ENCODE measurements around the gene BLTP2. TPM values are rescaled to one million over a fixed set of nuclear protein-coding genes. Genes with fewer than 3 reads are reported as not detected.
A peak's percentile ranks its signal among the peaks of the same experiment; 100 is the strongest.

BLTP2 gene
- total and polyA plus RNA-seq, 12 donors: 15.6 to 110 (median 67.2) TPM

DNA sequence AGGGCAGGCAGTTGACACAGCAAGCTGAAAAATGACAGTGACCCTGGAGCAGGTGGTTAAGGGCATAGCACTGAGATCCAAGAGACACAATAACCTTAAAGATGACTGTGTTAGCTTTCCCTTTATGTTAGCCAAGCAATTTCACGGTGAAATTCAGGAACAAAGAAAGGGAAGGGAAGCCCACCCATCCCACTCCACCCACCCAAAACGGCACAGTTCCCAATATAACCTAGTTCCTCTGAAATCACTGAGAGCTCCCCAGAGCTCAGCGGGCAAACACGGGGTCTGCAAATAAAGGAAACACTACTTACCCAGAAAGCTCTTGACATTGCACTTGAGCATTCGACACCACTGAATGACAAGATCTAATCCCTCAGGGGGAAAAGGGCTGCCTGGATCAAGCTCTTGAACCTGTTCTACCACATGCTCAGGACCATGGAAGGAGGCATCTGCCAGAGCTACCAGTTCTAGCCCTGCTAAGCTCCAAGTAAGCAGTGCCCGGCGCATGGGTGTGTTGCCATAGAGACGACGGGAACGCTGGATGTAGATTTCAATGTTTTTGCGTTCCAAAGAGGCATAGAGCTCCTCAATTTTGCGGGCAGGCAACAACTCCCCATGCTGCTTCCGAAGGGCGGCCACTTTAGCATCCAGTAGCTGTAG is 10.6 kb downstream of the BLTP2 start:
- intact Hi-C loops (cut with DNase I): no loop called here
- Histone ChIP-seq H3K4me1 (no peaks in the 10 kb centered on the region), H3K27ac (no peak overlapping the region), H3K36me3 (peaks cover 11 to 100% (median 94%) of the 10 kb centered on the region in 9 donors), H3K9me3 (no peaks in the 10 kb centered on the region), H3K4me3 (no peak overlapping the region), H3K27me3 (no peaks in the 10 kb centered on the region)
- no peak for DNase-seq
- TF ChIP-seq, protein P1, sequence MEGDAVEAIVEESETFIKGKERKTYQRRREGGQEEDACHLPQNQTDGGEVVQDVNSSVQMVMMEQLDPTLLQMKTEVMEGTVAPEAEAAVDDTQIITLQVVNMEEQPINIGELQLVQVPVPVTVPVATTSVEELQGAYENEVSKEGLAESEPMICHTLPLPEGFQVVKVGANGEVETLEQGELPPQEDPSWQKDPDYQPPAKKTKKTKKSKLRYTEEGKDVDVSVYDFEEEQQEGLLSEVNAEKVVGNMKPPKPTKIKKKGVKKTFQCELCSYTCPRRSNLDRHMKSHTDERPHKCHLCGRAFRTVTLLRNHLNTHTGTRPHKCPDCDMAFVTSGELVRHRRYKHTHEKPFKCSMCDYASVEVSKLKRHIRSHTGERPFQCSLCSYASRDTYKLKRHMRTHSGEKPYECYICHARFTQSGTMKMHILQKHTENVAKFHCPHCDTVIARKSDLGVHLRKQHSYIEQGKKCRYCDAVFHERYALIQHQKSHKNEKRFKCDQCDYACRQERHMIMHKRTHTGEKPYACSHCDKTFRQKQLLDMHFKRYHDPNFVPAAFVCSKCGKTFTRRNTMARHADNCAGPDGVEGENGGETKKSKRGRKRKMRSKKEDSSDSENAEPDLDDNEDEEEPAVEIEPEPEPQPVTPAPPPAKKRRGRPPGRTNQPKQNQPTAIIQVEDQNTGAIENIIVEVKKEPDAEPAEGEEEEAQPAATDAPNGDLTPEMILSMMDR (IDR thresholded peaks at IDR 0.05): no peak
- no peak for ATAC-seq
- 82 to 86% methylated on average over 14 of the region's 14 CpGs for WGBS, 2 donors

DNA sequence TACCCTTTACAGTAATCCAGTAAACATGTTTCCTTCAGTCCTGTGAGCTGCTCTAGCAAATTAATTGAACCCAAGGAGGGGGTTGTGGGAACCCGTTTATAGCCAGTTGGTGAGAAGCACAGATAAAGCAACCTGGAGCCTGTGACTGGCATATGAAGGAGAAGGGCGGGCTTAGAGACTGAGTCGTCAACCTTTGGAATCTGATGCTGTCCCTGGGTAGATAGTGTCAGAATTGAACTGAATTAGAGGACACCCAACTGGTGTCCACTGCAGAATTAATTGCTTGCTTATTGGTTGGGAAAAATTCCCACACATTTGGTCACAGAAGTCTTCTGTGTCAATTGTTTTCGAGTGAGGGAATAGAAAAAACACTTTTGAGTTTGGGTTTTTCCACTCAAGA is 18.1 kb downstream of the BLTP2 start:
- no peak overlapping the region for H3K4me3 ChIP-seq
- DNase-seq: no peak
- peaks cover 0 to 100% (median 55%) of the 10 kb centered on the region in 9 donors for H3K36me3 ChIP-seq
- H3K4me1 ChIP-seq: peaks cover 0 to 19% (median 0%) of the 10 kb centered on the region in 9 donors
- no peak for ATAC-seq
- 85 to 92% methylated on average over 4 of the region's 4 CpGs for WGBS, 2 donors
- intact Hi-C loops (cut with DNase I): no loop called here
- no peaks in the 10 kb centered on the region for H3K9me3 ChIP-seq
- H3K27ac ChIP-seq: no peak overlapping the region
- TF ChIP-seq, protein P1 (IDR thresholded peaks at IDR 0.05): no peak
- H3K27me3 ChIP-seq: no peaks in the 10 kb centered on the region

DNA sequence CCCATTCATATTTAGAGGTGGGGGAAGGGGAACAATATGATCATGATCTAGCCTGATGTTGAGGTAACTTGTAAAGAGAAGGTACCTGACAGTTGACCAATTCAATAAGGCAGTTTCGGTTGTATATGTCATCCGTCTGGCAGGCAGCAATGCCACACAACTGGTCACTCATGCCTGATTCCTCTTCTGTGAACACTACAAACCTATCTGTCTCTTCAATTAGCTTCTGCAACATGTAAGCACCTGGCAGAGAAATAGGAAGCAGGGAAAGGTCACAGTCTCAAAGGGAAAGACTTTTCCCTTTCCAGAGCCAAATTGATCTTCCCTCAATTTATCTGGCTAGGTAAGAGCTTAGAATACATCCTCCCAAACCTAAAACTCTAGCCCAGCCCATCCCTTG is 20.8 kb downstream of the BLTP2 start:
- no peaks in the 10 kb centered on the region for H3K27me3 ChIP-seq
- 81 to 90% methylated on average over 2 of the region's 2 CpGs for WGBS, 2 donors
- TF ChIP-seq, protein P1 (IDR thresholded peaks at IDR 0.05): no peak
- intact Hi-C loops (cut with DNase I): no loop called here
- ATAC-seq (peak in 6 of 8 donors; percentile 10 to 46 (median 28)), DNase-seq (no peak)
- peaks cover 4 to 100% (median 55%) of the 10 kb centered on the region in 9 donors for H3K36me3 ChIP-seq
- no peak overlapping the region for H3K4me3 ChIP-seq
- no peaks in the 10 kb centered on the region for H3K9me3 ChIP-seq
- peak overlapping the region in 6 of 10 donors; percentile 34 to 58 (median 54) for H3K27ac ChIP-seq
- peaks cover 0 to 19% (median 0%) of the 10 kb centered on the region in 9 donors for H3K4me1 ChIP-seq

DNA sequence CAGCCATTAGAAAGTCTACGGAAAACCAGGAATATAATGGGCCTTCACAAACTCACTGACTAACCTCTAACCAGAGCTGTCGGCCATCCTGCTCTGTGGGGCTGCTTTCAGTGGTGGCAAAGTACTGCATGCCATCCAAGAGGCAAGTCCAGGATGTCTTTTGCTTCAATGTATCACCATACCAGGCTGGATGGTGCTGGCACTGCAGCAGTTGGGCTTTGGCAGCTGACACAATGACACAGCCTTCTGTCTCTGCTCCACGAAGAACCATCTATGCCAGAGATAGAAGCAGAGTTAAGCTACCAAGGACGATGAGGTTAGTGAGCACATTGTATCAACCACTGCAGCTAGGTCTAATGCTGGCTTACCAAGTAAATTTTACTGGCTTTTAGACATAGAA is 21.3 kb downstream of the BLTP2 start:
- Histone ChIP-seq H3K27ac (peak overlapping the region in 7 of 10 donors; percentile 14 to 58 (median 53)), H3K4me3 (no peak overlapping the region), H3K9me3 (no peaks in the 10 kb centered on the region), H3K36me3 (peaks cover 5 to 100% (median 59%) of the 10 kb centered on the region in 9 donors), H3K27me3 (no peaks in the 10 kb centered on the region), H3K4me1 (peaks cover 0 to 19% (median 0%) of the 10 kb centered on the region in 9 donors)
- peak in 7 of 8 donors; percentile 58 to 88 (median 75) for ATAC-seq
- no peak for DNase-seq
- WGBS, 2 donors: 71 to 77% methylated on average over 4 of the region's 4 CpGs
- intact Hi-C loops (cut with DNase I): no loop called here
- TF ChIP-seq, protein P1 (IDR thresholded peaks at IDR 0.05): no peak

Measured in heart right ventricle (tissue), 16 donors.